Heart right ventricle (tissue), 16 donors: ENCODE results near the gene REEP2. TPM values are rescaled to one million over a fixed set of nuclear protein-coding genes. Genes with fewer than 3 reads are reported as not detected.

Experiments used
- ATAC-seq, 8 donors: fragments of 200-7000 bp; cut with Tn5 transposase; one replicate each; pipeline ENCODE4 v1.9.1; 2020; ENCODE audit warnings: mild to moderate bottlenecking in 8 of 8, moderate library complexity in 8 of 8, moderate number of reproducible peaks in 1 of 8
- DNase-seq, 2 donors: peaks; one replicate each; pipeline ENCODE4 v3.0.0-alpha.2; 2020
- H3K27ac ChIP-seq, 10 donors: fragments of 200-600 bp; sonication (generic) in 2 of 10; one replicate each; pipeline versions ENCODE4 v1.5.0 to v1.8.0; 2020 to 2022; ENCODE audit warnings: mild to moderate bottlenecking in 3 of 10
- H3K27me3 ChIP-seq, 7 donors: fragments of 200-600 bp; one replicate each; pipeline ENCODE4 v1.8.0; 2021 to 2022; ENCODE audit warnings: mild to moderate bottlenecking in 2 of 7
- H3K36me3 ChIP-seq, 9 donors: fragments of 200-600 bp; sonication (generic) in 1 of 9; one replicate each; pipeline versions ENCODE4 v1.5.0 to v1.8.0; 2020 to 2022; ENCODE audit warnings: mild to moderate bottlenecking in 2 of 9
- H3K4me1 ChIP-seq, 9 donors: fragments of 200-600 bp; sonication (generic) in 1 of 9; one replicate each; pipeline versions ENCODE4 v1.5.0 to v1.8.0; 2020 to 2022; ENCODE audit warnings: mild to moderate bottlenecking in 4 of 9
- H3K4me3 ChIP-seq, 10 donors: fragments of 200-600 bp; sonication (generic) in 2 of 10; one replicate each; pipeline versions ENCODE4 v1.5.0 to v1.8.0; 2020 to 2022; ENCODE audit warnings: mild to moderate bottlenecking in 7 of 10, moderate library complexity in 2 of 10
- H3K9me3 ChIP-seq, 11 donors: fragments of 200-600 bp in 10 of 11; sonication (generic) in 2 of 11; one replicate each; pipeline versions ENCODE4 v1.5.0 to v1.8.0; 2013 to 2022; ENCODE audit warnings: mild to moderate bottlenecking in 2 of 11, control low read depth in 1 of 11, moderate library complexity in 1 of 11
- CTCF ChIP-seq, 9 donors: fragments of 200-600 bp; sonication (generic) in 2 of 9; IDR thresholded peaks; one replicate each; pipeline versions ENCODE4 v1.5.0 to v1.8.0; 2021 to 2022; ENCODE audit warnings: antibody characterized with exemption in 9 of 9, mild to moderate bottlenecking in 5 of 9, moderate library complexity in 1 of 9
- WGBS, 2 donors: extraction: QIAGEN DNeasy Blood & Tissue Kit; methylation state at CpG; one replicate each; pipeline ENCODE4 v1.1.7; 2013; ENCODE audit warnings: inconsistent platforms in 1 of 2; 5-methylcytosine and 5-hydroxymethylcytosine counted together
- intact Hi-C, 10 donors: fragments of 100-400 bp; cut with DNase I; formaldehyde crosslinking; loops; one replicate each; pipeline versions ENCODE4 v1.11.1 to v1.14.2; 2022
- polyA plus RNA-seq, 2 donors: library from polyadenylated mRNA; stranded (reverse); fragments of 200-250 nt; gene quantifications; one replicate each; pipeline ENCODE4 v1.2.3, GENCODE V29; 2013
- total RNA-seq, 10 donors: library from RNA; stranded (reverse); fragmentation: NEBNext Ultra II Directional in 3 of 10; extraction: Animal tissue kit (Norgen Biotek cat#: 25700) in 3 of 10; gene quantifications; one replicate each; pipeline versions ENCODE4 v1.2.1 to v1.2.4, GENCODE V29; 2021 to 2023
- donor health status: Arrhythmogenic right ventricular cardiomyopathy.
- donor health status: ischemic (EF 13 %, LVEDD 7.1; RV severe dilation, severe dysfunction).
- donor health status: healthy with polysubstance abuse.
- donor health status: DM: no; HTN: yes; CAD: no.
- donor health status: DM: no; HTN: no; CAD: no.
- donor health status: ischemic (EF 25% LVEDD 6.9; RV normal size, moderate dysfunction).
- donor health status: ischemic (EF 25% LVEDD 5.7; RV mildly dilated, moderate dysfunction).
- donor health status: healthy.
- donor health status: DM: yes; HTN: yes; CAD: no.
- donor health status: Ischemic cardiomyopathy.
- donor health status: ischemic (EF 35%, LVEDD 5.7; RV mildly dilated, moderate dysfunction).
- donor health status: nonischemic (EF 11% LVEDD 7.7; RV severe dilation, severe dysfunction).
- donor health status: DM: yes; HTN: yes; CAD: no.
- donor health status: PGD.
- donor health status: ischemic (EF 29% LVEDD 5.4; RV normal size, mild dysfunction).
- donor health status: nonischemic (EF 23%, LVEDD 6.1; RV moderate dilation, normal function).

REEP2 gene
- total and polyA plus RNA-seq, 12 donors = 2.0 to 17.3 (median 8.0) TPM

- no peak for TF ChIP-seq CTCF (IDR thresholded peaks at IDR 0.05)
- Histone ChIP-seq H3K36me3 (no peaks in the 10 kb centered on the region), H3K27ac (no peak overlapping the region), H3K4me3 (no peak overlapping the region), H3K4me1 (peaks cover 13 to 37% (median 29%) of the 10 kb centered on the region in 9 donors), H3K9me3 (no peaks in the 10 kb centered on the region), H3K27me3 (no peaks in the 10 kb centered on the region)
- intact Hi-C loops = loop anchor here in 1 of 10 donors (5.0 kb wide), 1 partner anchor 93 kb away; no protein-coding TSS in a partner anchor
- no peak for ATAC-seq
- DNase-seq = no peak
- 95 to 96% methylated on average over 8 of the region's 8 CpGs for WGBS, 2 donors
These were observed 15.3 kb downstream of the REEP2 start for GRCh38 chr5:138454121-138454520.

GRCh38 chr5:138455232-138455930 is 16.5 kb downstream of the REEP2 start:
- Histone ChIP-seq H3K4me3 (no peak overlapping the region), H3K36me3 (no peaks in the 10 kb centered on the region), H3K27me3 (no peaks in the 10 kb centered on the region), H3K27ac (no peak overlapping the region), H3K9me3 (no peaks in the 10 kb centered on the region), H3K4me1 (peaks cover 13 to 38% (median 31%) of the 10 kb centered on the region in 9 donors)
- WGBS, 2 donors = 81 to 85% methylated on average over 11 of the region's 11 CpGs
- ATAC-seq (no peak), DNase-seq (no peak)
- TF ChIP-seq CTCF (IDR thresholded peaks at IDR 0.05) = no peak
- intact Hi-C loops = loop anchor here in 2 of 10 donors (5.0 kb wide), 2 partner anchors 42 to 47 kb away; no protein-coding TSS in a partner anchor

GRCh38 chr5:138457531-138458275 is 18.8 kb downstream of the REEP2 start:
- Histone ChIP-seq H3K27ac (peak overlapping the region in 5 of 10 donors; percentile 46 to 73 (median 59)), H3K4me1 (peaks cover 13 to 57% (median 48%) of the 10 kb centered on the region in 9 donors), H3K4me3 (peak overlapping the region in 6 of 10 donors; percentile 24 to 41 (median 38)), H3K9me3 (no peaks in the 10 kb centered on the region), H3K36me3 (no peaks in the 10 kb centered on the region), H3K27me3 (no peaks in the 10 kb centered on the region)
- no peak for ATAC-seq
- no peak for DNase-seq
- peak in 3 of 9 donors; percentile 8 to 14 (median 12) for TF ChIP-seq CTCF (IDR thresholded peaks at IDR 0.05)
- intact Hi-C loops = loop anchor here in 2 of 10 donors (5.0 kb wide), 2 partner anchors 40 to 45 kb away; no protein-coding TSS in a partner anchor
- WGBS, 2 donors = 66 to 67% methylated on average over 12 of the region's 12 CpGs

- Histone ChIP-seq H3K36me3 (no peaks in the 10 kb centered on the region), H3K4me1 (peaks cover 13 to 63% (median 52%) of the 10 kb centered on the region in 9 donors), H3K9me3 (no peaks in the 10 kb centered on the region), H3K27me3 (no peaks in the 10 kb centered on the region), H3K27ac (peak overlapping the region in 5 of 10 donors; percentile 46 to 73 (median 59)), H3K4me3 (peak overlapping the region in 6 of 10 donors; percentile 24 to 41 (median 38))
- DNase-seq = peak in 1 of 2 donors; percentile 46
- ATAC-seq = peak in 6 of 8 donors; percentile 39 to 73 (median 61)
- intact Hi-C loops = loop anchor here in 2 of 10 donors (5.0 kb wide), 2 partner anchors 39 to 44 kb away; no protein-coding TSS in a partner anchor
- WGBS, 2 donors = 12 to 13% methylated on average over 11 of the region's 11 CpGs
- TF ChIP-seq CTCF (IDR thresholded peaks at IDR 0.05) = no peak
These were observed 19.5 kb downstream of the REEP2 start for GRCh38 chr5:138458384-138458783.
